CD4-positive, alpha-beta T cell treated with Interleukin-1 beta for 1 hour (primary cell): ENCODE measurements around the gene PSME1.

Source experiments
- DNase-seq, 2 donors: peaks; one replicate each; pipeline ENCODE4 v3.0.0-alpha.2; 2020 to 2022

PSME1 gene

GRCh38 chr14:24135834-24136683 is at the start of gene PSME1:
Gene PSME1 (plus strand): TSS chr14:24136194. CDS start chr14:24136263, 69 bp downstream.
- DNase-seq: peak; percentile 92 to 95

- DNase-seq: no peak
Measured at GRCh38 chr14:24087004-24087403, 49.0 kb upstream of the PSME1 start.

- no peak for DNase-seq
Measured at GRCh38 chr14:24088095-24088494, 47.9 kb upstream of the PSME1 start.

- no peak for DNase-seq
Measured at GRCh38 chr14:24089890-24090289, 46.1 kb upstream of the PSME1 start.

GRCh38 chr14:24092110-24092504 is 43.9 kb upstream of the PSME1 start:
- DNase-seq: no peak

GRCh38 chr14:24092505-24093206 is 43.3 kb upstream of the PSME1 start:
- no peak for DNase-seq

- no peak for DNase-seq
Measured at GRCh38 chr14:24093207-24093900, 42.6 kb upstream of the PSME1 start.

- peak; percentile 72 to 84 for DNase-seq
Measured at GRCh38 chr14:24093901-24094840, 41.8 kb upstream of the PSME1 start, which contains the start of gene PCK2. Gene PCK2 (plus strand): TSS chr14:24094311. CDS start chr14:24094406, 95 bp downstream.

GRCh38 chr14:24094841-24095270 is 41.1 kb upstream of the PSME1 start:
- no peak for DNase-seq

GRCh38 chr14:24095271-24096068 is 40.5 kb upstream of the PSME1 start:
- DNase-seq: peak; percentile 35 to 51

GRCh38 chr14:24096545-24097181 is 39.3 kb upstream of the PSME1 start:
- no peak for DNase-seq

GRCh38 chr14:24098229-24098926 is 37.6 kb upstream of the PSME1 start:
- no peak for DNase-seq

- DNase-seq: no peak
Measured at GRCh38 chr14:24098927-24099813, 36.8 kb upstream of the PSME1 start.

GRCh38 chr14:24100197-24100981 is 35.6 kb upstream of the PSME1 start:
- no peak for DNase-seq

- no peak for DNase-seq
Measured at GRCh38 chr14:24100982-24101494, 35.0 kb upstream of the PSME1 start.

GRCh38 chr14:24102357-24103048 is 33.5 kb upstream of the PSME1 start:
- DNase-seq: no peak

- DNase-seq: no peak
Measured at GRCh38 chr14:24103451-24103850, 32.5 kb upstream of the PSME1 start.
